Endothelial cell of umbilical vein (primary cell): ENCODE measurements around the gene FSTL3. TPM values are rescaled to one million over a fixed set of nuclear protein-coding genes. Genes with fewer than 3 reads are reported as not detected.

Source experiments
- BruUV-seq: library from RNA; stranded (reverse); fragments of 400-500 nt; replicated peaks from 2 replicates; lab custom pipeline; 2021; lab: Mats Ljungman, UMichigan
- CTCF ChIA-PET: fragments of 300-600, 350-600 bp; sonication (Branson Sonifier 250); formaldehyde crosslinking; loops from one replicate; lab custom pipeline; 2021; ENCODE audit warnings: antibody characterized with exemption, inconsistent platforms; lab: Charles Lee
- POLR2A ChIA-PET: fragments of 300-600, 350-600 bp; sonication (Branson Sonifier 250); formaldehyde crosslinking; loops from one replicate; lab custom pipeline; 2021; ENCODE audit warnings: antibody characterized with exemption, inconsistent platforms; lab: Charles Lee
- DNase-seq: peaks from one replicate; pipeline ENCODE4 v3.0.0-alpha.2; 2011; ENCODE audit warnings: low read depth, low spot score
- FAIRE-seq: peaks from 2 replicates; lab custom pipeline; 2011; peaks lifted over from hg19 to GRCh38; lab: Jason Lieb, UNC
- H2AFZ ChIP-seq: 2 replicates; pipeline ENCODE4 v1.6.0; 2012; ENCODE audit warnings: low read depth, low read length, control low read depth, inconsistent platforms
- H3K27ac ChIP-seq: 2 replicates; pipeline ENCODE4 v1.5.1; 2011; ENCODE audit warnings: low read depth, mild to moderate bottlenecking, control low read depth, low read length, moderate library complexity; ENCODE audit not compliant: insufficient read depth
- H3K27me3 ChIP-seq, 2 experiments: 2 replicates each; pipeline versions ENCODE4 v1.6.0 to v1.6.1; 2011; ENCODE audit warnings: low read length in 2 of 2, mixed read lengths in 1 of 2; ENCODE audit not compliant: control insufficient read depth in 2 of 2, insufficient read depth in 2 of 2
- H3K36me3 ChIP-seq, 2 experiments: 2 replicates in 1 of 2; 3 replicates in 1 of 2; pipeline ENCODE4 v1.5.1; 2011; ENCODE audit warnings: low read length in 2 of 2, mild to moderate bottlenecking in 1 of 2, moderate library complexity in 1 of 2; ENCODE audit not compliant: control insufficient read depth in 2 of 2, insufficient read depth in 2 of 2; ENCODE audit errors: extremely low read depth in 1 of 2
- H3K4me1 ChIP-seq: 3 replicates; pipeline ENCODE4 v1.5.1; 2011; ENCODE audit warnings: mild to moderate bottlenecking, low read length; ENCODE audit not compliant: control insufficient read depth, insufficient read depth; ENCODE audit errors: extremely low read depth
- H3K4me2 ChIP-seq: 2 replicates; pipeline ENCODE4 v1.6.1; 2011; ENCODE audit warnings: low read length, control low read depth, mixed read lengths; ENCODE audit not compliant: insufficient read depth
- H3K4me3 ChIP-seq, 3 experiments: fragments of 200-600 bp in 1 of 3; sonication (generic), shearing (Covaris generic) in 1 of 3; replicated peaks in 1 of 3; 2 replicates each; pipeline ENCODE4 v1.5.1; 2011 to 2016; ENCODE audit warnings: control low read depth in 3 of 3, low read length in 3 of 3, mild to moderate bottlenecking in 2 of 3, inconsistent platforms in 1 of 3, low read depth in 1 of 3, moderate library complexity in 1 of 3; ENCODE audit not compliant: insufficient read depth in 1 of 3
- H3K79me2 ChIP-seq: 2 replicates; pipeline ENCODE4 v1.6.0; 2012; ENCODE audit warnings: low read length, inconsistent platforms; ENCODE audit not compliant: control insufficient read depth, insufficient read depth
- H3K9ac ChIP-seq: replicated peaks from 2 replicates; pipeline ENCODE3; 2011; ENCODE audit warnings: low read length, control low read depth; ENCODE audit not compliant: insufficient read depth; ENCODE audit errors: extremely low read depth
- H3K9me1 ChIP-seq: replicated peaks from 3 replicates; pipeline ENCODE4 v1.6.0; 2011; ENCODE audit warnings: mild to moderate bottlenecking, low read length; ENCODE audit not compliant: control insufficient read depth, insufficient read depth; ENCODE audit errors: extremely low read depth
- H3K9me3 ChIP-seq: replicated peaks from 2 replicates; pipeline ENCODE4 v1.5.1; 2012; ENCODE audit warnings: low read length, inconsistent platforms; ENCODE audit not compliant: control insufficient read depth, insufficient read depth
- H4K20me1 ChIP-seq: replicated peaks from 2 replicates; pipeline ENCODE3; 2011; ENCODE audit warnings: mild to moderate bottlenecking, low read length; ENCODE audit not compliant: control insufficient read depth, insufficient read depth; ENCODE audit errors: extremely low read depth
- EZH2 ChIP-seq: IDR thresholded peaks from 2 replicates; pipeline ENCODE4 v1.6.1; 2012; ENCODE audit warnings: borderline replicate concordance, low read depth, mild to moderate bottlenecking, moderate library complexity, low read length, inconsistent platforms; ENCODE audit not compliant: severe bottlenecking
- FOS ChIP-seq: IDR thresholded peaks from 2 replicates; pipeline ENCODE4 v1.6.1; 2011; ENCODE audit warnings: mild to moderate bottlenecking, low read length, moderate library complexity, borderline replicate concordance; ENCODE audit not compliant: insufficient read depth
- GATA2 ChIP-seq: IDR thresholded peaks from 2 replicates; pipeline ENCODE4 v1.7.0; 2011; ENCODE audit warnings: low read depth, mild to moderate bottlenecking, moderate library complexity, mixed read lengths, low read length; ENCODE audit not compliant: insufficient read length, insufficient read depth
- JUN ChIP-seq: IDR thresholded peaks from 2 replicates; pipeline ENCODE4 v1.6.1; 2011; ENCODE audit warnings: borderline replicate concordance, low read depth; ENCODE audit not compliant: insufficient read length, insufficient read depth
- MAX ChIP-seq: IDR thresholded peaks from 2 replicates; pipeline ENCODE4 v1.6.1; 2011; ENCODE audit not compliant: insufficient read depth, insufficient read length
- MYC ChIP-seq: IDR thresholded peaks from one replicate; pipeline ENCODE4 v1.6.1; 2011; ENCODE audit warnings: mild to moderate bottlenecking, low read depth, low read length
- POLR2A ChIP-seq: IDR thresholded peaks from 2 replicates; pipeline ENCODE4 v1.6.1; 2012; ENCODE audit warnings: low read depth, mild to moderate bottlenecking, control low read depth, low read length
- POLR2AphosphoS5 ChIP-seq: IDR thresholded peaks from 2 replicates; pipeline ENCODE4 v1.6.1; 2012; ENCODE audit warnings: low read depth, mild to moderate bottlenecking, control low read depth, low read length, moderate library complexity; ENCODE audit not compliant: insufficient read depth
- dilution Hi-C: fragments of 300-500 bp; cut with MboI; formaldehyde crosslinking; loops from one replicate; pipeline ENCODE4 v1.15.0; 2019; ENCODE audit warnings: low sequenced_read_pairs; ENCODE audit not compliant: extremely low pct_ligation_motif_present
- intact Hi-C: fragments of 100-400 bp; cut with micrococcal nuclease; formaldehyde crosslinking; loops from one replicate; pipeline ENCODE4 v1.10.0; 2022
- polyA plus RNA-seq, 4 experiments: library from polyadenylated mRNA; depleted of rRNA in 3 of 4; stranded (reverse) in 3 of 4; unstranded in 1 of 4; fragments of >200 nt; gene quantifications; 2 replicates each; pipeline versions ENCODE4 v1.2.1 to v1.2.3, GENCODE V29; 2011 to 2012; ENCODE audit warnings: missing spikeins in 1 of 4
- total RNA-seq: library from RNA; stranded (reverse); gene quantifications from 2 replicates; pipeline ENCODE4 v1.2.3, GENCODE V29; 2021
- TF ChIP-seq, protein P1 (sequence below), 2 donors: IDR thresholded peaks; 1 replicate in 1 of 2; 2 replicates in 1 of 2; pipeline ENCODE4 v1.5.1; 2011; ENCODE audit warnings: low read length in 2 of 2, mild to moderate bottlenecking in 2 of 2, moderate library complexity in 2 of 2, control low read depth in 1 of 2, inconsistent platforms in 1 of 2, low read depth in 1 of 2; ENCODE audit not compliant: insufficient read depth in 1 of 2; ENCODE audit errors: extremely low read depth in 1 of 2

FSTL3 gene
- total and polyA plus RNA-seq, 2 donors (not counting 3 experiments of a cell fraction or from before 2014, with no cell fraction given) = 19.9 to 45.2 TPM

- Histone ChIP-seq H3K36me3 (no peaks in the 10 kb centered on the region), H3K79me2 (no peaks in the 10 kb centered on the region), H3K9ac (no peak overlapping the region), H3K27me3 (no peaks in the 10 kb centered on the region), H2AFZ (no peak overlapping the region), H3K4me1 (no peaks in the 10 kb centered on the region), H3K27ac (no peak overlapping the region), H3K4me3 (no peak overlapping the region), H3K9me1 (no peaks in the 10 kb centered on the region), H4K20me1 (no peaks in the 10 kb centered on the region), H3K9me3 (no peaks in the 10 kb centered on the region), H3K4me2 (no peak overlapping the region)
- FAIRE-seq (no peak), DNase-seq (no peak)
- intact Hi-C loops (no loop called here), dilution Hi-C loops (no loop called here)
- CTCF ChIA-PET = no interaction called here
- TF ChIP-seq GATA2 (no peak), EZH2 (no peak), FOS (no peak), MYC (no peak), MAX (no peak), POLR2AphosphoS5 (no peak), JUN (no peak), POLR2A (no peak)
- TF ChIP-seq, protein P1, sequence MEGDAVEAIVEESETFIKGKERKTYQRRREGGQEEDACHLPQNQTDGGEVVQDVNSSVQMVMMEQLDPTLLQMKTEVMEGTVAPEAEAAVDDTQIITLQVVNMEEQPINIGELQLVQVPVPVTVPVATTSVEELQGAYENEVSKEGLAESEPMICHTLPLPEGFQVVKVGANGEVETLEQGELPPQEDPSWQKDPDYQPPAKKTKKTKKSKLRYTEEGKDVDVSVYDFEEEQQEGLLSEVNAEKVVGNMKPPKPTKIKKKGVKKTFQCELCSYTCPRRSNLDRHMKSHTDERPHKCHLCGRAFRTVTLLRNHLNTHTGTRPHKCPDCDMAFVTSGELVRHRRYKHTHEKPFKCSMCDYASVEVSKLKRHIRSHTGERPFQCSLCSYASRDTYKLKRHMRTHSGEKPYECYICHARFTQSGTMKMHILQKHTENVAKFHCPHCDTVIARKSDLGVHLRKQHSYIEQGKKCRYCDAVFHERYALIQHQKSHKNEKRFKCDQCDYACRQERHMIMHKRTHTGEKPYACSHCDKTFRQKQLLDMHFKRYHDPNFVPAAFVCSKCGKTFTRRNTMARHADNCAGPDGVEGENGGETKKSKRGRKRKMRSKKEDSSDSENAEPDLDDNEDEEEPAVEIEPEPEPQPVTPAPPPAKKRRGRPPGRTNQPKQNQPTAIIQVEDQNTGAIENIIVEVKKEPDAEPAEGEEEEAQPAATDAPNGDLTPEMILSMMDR (IDR thresholded peaks at IDR 0.05; ENCODE audit: extremely low read depth in 1 of 2, insufficient read depth in 1 of 2, low read depth in 1 of 2, low read length in 2 of 2) = no peak
- POLR2A ChIA-PET = no interaction called here
- BruUV-seq = no TSS peak
These were observed 9.3 kb downstream of the FSTL3 start for GRCh38 chr19:685454-685931.
